Measurements from ENCODE around the gene MYH6. TPM values are rescaled to one million over a fixed set of nuclear protein-coding genes. Genes with fewer than 3 reads are reported as not detected.
"Not testable (repeated sequence)": the region's sequence is repeated elsewhere in the genome, so short reads cannot be mapped to it uniquely, and the experiment has no call there.

MYH6 gene
- total RNA-seq, 1 donor from 2014 or later, result 3.3 TPM

- no peak for DNase-seq
Observed at GRCh38 chr14:23414254-23414653, 6.2 kb upstream of the MYH6 start.

GRCh38 chr14:23413681-23414080 lies 5.6 kb upstream of the MYH6 start:
- DNase-seq, result no peak

DNA sequence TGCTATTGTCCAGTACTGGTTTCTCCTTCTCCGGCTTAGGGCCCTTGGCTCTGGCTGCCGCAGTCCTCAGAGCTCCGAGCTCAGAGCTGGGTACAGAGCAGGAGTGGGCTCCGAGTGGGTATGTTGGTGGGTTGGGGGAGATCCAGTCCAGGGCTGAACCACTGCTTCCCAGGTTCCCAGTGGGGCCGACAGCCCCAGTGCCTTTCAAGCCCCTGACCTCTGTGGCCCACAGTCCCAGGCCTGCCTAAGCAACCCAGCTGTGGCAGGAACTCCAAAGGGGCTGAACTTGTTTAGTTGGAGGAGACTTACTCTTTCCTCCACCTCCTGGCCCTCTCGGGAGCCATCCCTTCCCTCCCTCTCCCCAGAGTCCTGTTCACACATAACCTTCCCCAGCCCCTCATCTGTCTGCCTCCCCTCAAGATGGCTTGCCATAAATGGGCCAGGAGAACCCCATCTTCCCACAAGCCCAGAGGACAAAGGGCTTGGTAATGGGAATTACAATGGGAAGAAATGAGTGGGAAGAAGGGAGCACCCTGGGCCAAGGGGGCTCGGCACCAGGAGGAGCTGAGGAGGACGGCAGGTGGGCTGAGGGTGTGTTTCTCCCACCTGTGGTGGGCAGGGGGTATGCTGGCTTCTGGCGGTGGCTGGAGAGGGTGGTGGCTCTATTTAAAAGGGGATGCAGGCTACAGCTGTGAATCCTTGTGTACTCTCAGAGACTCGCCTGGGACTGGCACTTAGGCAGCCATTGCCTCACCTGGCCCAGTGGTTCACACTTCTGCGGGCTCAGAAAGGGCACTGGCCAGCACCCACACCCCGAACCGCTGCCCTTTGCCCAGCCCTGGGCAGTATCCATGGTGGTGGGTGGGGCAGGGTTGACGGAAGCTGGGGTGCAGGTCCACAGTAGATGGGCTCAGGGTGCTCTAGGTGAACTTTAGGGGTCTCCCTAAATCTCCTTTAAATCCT lies 3.8 kb upstream of the MYH6 start:
- DNase-seq, result no peak

DNA sequence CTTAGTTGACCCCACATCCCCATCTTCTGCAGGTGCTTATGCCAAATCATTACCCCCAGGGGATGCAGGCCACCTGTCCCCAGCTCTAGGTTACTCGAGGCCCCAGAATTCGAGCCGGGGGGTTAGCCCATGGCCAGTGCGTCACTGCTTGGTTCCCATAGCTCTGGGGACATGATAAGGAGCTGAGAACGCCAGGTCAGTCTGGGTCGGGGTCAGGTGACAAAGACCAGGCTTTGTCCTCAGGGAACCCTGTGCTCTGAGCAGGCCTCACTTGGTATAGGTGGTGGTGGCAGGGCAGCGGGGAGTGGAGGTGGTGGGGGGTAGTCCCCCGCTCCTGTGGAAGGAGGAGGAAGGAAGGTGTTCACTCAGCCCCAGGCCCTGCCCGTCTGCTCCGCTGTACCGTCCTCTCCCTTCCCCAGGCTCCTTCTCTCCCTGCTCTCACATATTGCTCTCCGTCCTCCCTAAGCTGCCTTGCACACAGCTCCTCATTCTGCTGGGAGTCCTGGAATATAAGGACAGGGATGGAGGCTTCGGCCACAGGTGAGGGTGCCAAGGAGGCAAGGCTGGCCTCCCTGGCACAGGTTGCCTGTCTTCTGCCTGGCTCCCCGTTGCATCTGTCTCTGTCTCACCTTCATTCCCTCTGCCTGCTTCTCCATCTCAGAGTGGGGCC lies 2.0 kb upstream of the MYH6 start:
- DNase-seq, result no peak

DNA sequence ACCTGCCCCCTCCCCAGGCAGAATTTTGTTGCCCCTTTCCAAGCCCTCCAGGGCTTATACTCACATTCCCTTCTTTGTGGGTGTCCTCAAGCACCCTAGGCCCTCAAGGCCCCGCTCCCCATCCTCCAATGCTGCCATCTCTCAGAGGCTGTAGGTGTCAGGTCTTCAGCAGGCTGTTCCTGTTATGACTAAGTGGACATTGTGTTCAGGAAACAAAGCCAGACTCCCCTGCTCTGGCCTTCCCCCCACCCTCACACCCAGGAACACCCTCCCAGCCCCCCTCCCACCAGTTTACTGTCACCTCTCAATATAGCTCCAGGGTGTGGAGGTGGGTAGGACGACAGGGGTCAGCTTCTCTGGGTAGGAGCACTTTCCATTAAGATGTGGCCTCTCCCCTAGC lies 1.4 kb upstream of the MYH6 start:
- DNase-seq, result no peak

DNA sequence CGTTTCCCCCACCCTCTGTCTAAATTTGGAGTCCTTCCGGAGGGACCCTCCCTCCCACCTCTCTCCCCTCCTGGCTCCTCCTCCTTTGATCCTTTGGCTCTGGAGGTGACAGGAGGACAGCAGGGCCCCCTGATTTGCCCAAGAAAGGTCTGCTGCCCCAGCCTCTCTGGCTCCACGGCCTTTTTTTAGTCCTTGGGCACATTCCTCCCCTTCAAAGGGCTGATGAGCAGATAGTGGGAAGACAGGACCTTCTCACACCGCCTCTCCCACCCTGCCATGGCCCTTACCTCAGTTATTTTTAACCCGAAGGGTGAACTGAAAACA lies 196 bp upstream of the MYH6 start:
- no peak for DNase-seq

- DNase-seq, result no peak
Observed at GRCh38 chr14:23406725-23407355, 1.2 kb downstream of the MYH6 start.

GRCh38 chr14:23406244-23406643 lies 1.8 kb downstream of the MYH6 start:
- DNase-seq, result no peak

DNA sequence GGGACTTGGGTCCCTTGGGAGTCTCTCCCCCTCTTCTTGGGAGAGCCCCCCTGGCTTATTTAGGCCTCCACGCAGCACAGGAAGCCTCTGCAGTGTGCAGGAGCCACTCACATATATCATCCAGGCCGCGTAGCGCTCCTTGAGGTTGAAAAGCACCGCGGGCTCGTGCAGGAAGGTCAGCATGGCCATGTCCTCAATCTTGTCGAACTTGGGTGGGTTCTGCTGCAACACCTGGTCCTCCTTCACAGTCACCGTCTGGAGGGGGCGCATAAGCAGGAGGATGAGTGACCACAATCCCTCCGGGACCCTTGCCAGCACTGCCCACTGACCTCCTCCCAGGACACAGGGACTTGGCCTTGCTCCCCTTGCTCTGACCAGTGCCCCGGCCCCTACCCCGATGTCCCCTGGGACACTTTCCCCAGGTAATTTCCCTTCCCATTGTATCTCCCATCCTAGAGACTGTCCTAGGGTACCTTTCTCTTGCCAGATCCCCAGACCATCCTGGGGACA lies 2.5 kb downstream of the MYH6 start:
- DNase-seq, result no peak

GRCh38 chr14:23405096-23405495 lies 3.0 kb downstream of the MYH6 start:
- DNase-seq, result no peak

GRCh38 chr14:23404331-23404900 lies 3.7 kb downstream of the MYH6 start:
- DNase-seq, result no peak

- no peak for DNase-seq
Observed at GRCh38 chr14:23403908-23404307, 4.2 kb downstream of the MYH6 start.

DNA sequence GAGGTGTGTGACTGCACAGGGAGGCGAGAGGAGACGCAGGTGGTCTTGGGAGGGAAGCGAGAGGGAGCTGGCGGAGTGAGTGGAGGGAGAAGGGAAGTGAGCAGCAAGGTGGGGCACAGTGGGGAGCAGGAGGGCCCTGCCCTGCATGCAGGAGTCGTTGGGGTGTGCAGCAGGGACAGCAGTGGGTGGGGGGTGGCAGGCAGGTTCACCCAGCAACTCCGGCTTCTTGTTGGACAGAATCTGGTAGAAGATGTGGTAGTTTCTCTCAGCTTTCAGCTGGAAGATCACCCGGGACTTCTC lies 5.0 kb downstream of the MYH6 start:
- DNase-seq, result no peak

GRCh38 chr14:23402296-23403138 lies 5.6 kb downstream of the MYH6 start:
- no peak for DNase-seq

GRCh38 chr14:23401291-23401690 lies 6.8 kb downstream of the MYH6 start:
- DNase-seq, result no peak

GRCh38 chr14:23400496-23401149 lies 7.5 kb downstream of the MYH6 start:
- DNase-seq, result not testable (repeated sequence)

DNA sequence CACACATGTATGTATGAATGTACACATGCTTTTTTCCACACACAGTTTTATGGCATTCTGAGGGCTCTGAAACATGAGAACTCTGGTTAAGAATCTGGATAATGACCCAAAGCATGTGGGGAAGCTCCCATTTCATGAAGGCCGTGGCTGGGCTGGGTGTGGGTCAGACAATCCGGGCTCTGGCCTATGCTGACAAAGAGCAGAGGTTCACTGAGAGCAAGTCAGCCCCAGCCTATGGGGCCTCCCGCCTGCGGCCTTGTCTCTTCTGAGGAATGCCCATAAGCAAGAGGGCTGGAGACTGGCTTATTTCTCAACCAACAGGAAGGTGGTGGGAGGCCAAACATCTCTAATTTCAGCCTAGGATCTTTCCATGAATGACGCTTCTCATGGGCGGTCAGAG lies 8.5 kb downstream of the MYH6 start:
- DNase-seq, result peak; percentile 5

DNA sequence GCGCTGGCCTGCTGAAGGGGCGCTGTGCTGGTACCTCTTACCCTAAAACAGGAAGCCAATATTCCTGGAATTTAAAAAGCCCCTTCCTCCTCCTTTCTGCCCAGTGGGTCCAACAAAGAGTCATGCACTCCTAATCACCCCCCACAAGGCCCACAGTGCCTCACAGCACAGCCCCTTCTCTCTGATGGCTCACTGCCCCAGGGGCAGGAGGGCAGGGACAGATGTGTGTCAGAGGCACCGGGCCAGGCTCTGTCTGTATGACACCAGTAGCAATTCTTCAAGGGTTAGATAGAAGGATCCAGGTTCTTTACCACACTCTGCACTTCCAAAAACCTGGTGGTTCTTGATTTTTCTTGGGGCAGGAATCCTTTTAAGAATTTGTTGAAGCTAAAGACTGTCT lies 8.9 kb downstream of the MYH6 start:
- no peak for DNase-seq

- DNase-seq, result no peak
Observed at GRCh38 chr14:23398348-23398747, 9.7 kb downstream of the MYH6 start.

DNA sequence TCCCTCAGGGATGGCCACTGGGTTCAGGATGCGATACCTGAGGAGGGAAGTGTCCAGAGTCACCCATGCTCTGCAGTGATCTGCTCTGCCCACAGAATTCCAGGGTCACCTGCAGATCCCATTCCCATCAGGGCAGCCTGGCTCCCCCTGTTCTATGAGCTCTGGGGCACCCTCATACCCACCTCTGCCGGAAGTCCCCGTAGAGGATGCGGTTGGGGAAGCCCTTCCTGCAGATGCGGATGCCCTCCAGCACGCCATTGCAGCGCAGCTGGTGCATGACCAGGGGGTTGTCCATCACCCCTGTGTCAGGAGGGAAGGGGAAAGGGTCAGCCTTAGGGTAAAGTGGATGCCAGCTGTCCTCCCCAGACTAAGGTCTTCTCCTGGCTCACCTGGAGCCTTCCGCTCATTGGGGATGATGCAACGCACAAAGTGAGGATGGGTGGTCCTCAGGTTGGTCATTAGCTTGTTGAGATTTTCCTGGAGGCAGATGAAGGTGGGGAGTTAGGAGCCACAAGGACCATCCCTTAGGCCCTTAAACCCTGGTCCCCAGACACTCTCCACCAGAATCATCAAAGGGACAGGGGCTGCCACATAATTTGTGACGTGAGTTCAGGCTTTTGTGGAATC lies 11.2 kb downstream of the MYH6 start:
- no peak for DNase-seq

DNA sequence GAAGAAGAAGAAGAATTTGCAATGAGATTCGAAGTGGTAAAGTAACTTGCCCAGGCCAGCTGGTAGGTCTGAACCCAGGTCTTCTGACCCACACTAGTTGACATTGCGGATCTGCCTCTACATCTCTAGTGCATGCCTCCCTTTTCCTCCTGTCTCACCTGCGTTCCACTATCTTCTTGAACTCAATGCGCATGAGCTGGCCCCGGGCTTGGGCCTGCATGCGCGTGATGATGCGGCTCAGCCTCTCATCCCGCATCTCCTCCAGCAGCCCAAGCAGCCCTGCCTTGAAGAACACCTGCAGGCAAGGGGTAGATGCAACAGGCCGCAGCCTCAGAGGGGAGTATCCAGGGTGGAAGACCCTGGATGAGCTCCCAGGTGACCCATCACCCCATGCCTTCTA lies 11.9 kb downstream of the MYH6 start:
- DNase-seq, result no peak

Data from tongue (tissue), 2 donors.